Lower leg skin (tissue), 4 donors: ENCODE data around the gene RALGAPB. TPM values are rescaled to one million over a fixed set of nuclear protein-coding genes. Genes with fewer than 3 reads are reported as not detected.

Experiments used
- DNase-seq, 2 donors: peaks; one replicate each; pipeline ENCODE4 v3.0.0-alpha.2; 2019; ENCODE audit warnings: low spot score in 2 of 2
- H3K4me3 ChIP-seq: fragments of 200-600 bp; sonication (generic); 2 replicates; pipeline ENCODE4 v1.5.1; 2017; ENCODE audit warnings: mild to moderate bottlenecking, low read depth; ENCODE audit not compliant: poor library complexity, severe bottlenecking
- POLR2A ChIP-seq, 2 donors: fragments of 450-650 bp; IDR thresholded peaks; one replicate each; pipeline ENCODE4 v1.6.1; 2016 to 2017; ENCODE audit warnings: antibody characterized with exemption in 2 of 2, mild to moderate bottlenecking in 1 of 2, moderate library complexity in 1 of 2
- WGBS, 2 donors: methylation state at CpG; one replicate each; pipeline ENCODE4 v1.1.5; 2018; 5-methylcytosine and 5-hydroxymethylcytosine counted together
- intact Hi-C: fragments of 100-400 bp; cut with DNase I; formaldehyde crosslinking; loops from one replicate; pipeline ENCODE4 v1.15.0; 2023; ENCODE audit warnings: low total_unique reads
- total RNA-seq, 4 donors: library from RNA; depleted of rRNA; stranded (reverse); fragments of >200 nt; gene quantifications; one replicate each; pipeline ENCODE4 v1.1.0, GENCODE V29; 2016
- TF ChIP-seq, protein P1 (sequence below), 3 donors: fragments of 450-650 bp; IDR thresholded peaks; one replicate each; pipeline ENCODE4 v1.5.1; 2016; ENCODE audit warnings: antibody characterized with exemption in 3 of 3, mild to moderate bottlenecking in 3 of 3, moderate library complexity in 2 of 3

The RALGAPB gene
- total RNA-seq, 4 donors from 2014 or later, result 35.3 to 51.0 (median 41.5) TPM

DNA sequence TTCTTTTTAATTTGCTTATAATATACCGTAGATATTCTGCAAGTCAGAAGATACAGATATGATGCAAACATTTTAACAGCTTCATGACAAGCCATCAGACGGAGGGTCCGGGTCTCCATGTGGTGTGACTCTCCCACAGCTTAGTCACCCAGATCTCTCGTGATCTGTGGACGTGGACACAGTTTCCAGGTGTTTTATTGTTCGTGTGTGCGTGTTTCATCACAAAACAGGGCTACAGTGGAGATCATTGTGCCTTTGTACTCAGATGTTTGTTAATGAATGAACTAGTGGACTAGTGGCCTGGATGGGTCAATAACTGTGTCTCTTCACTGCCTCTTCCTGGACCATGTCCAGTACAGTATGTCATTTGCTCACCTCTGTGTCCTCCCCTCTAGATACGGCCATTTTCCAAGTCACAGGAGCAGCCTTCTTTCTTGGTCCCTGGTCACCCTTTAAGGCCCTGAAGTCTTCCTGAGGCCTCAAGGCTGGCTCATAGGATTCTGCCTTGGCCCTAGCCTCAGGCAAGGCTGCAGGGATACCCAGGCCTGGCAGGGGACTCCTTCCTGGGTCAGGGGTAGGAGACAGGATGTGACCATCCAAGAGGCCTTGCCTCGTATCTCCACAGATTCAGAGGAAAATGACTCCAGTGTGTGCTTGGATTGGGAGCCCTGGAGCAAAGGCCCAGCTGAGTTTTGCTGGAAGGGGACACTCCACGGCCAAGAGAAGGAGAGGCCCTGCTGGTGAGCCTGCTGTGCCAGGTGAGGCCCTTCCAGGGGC is 112.9 kb downstream of the RALGAPB start:
- intact Hi-C loops, result no loop called here
- 80 to 81% methylated on average over 10 of the region's 10 CpGs for WGBS, 2 donors

DNA sequence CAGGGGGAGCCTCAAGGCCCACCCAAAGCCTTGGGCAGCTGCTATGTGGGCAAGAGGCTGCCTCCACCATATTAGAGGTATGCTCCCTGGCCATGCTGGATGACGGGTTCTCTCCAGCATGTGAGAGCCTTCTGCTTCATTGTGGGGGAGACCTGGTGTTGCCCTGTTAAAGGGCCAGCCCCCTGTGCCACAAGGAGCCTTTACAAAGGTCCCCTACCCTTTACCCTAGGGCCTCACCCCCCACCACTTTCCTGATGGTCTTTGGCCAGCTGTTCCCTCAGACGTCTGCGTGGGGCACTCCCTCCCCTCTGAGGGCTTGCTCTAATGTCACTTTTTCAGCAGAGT is 113.5 kb downstream of the RALGAPB start:
- intact Hi-C loops, result no loop called here

More for the DNA sequence above, 112.9 kb downstream of the RALGAPB start:
- DNase-seq, result no peak
- no peak overlapping the region for H3K4me3 ChIP-seq
- TF ChIP-seq, protein P1, sequence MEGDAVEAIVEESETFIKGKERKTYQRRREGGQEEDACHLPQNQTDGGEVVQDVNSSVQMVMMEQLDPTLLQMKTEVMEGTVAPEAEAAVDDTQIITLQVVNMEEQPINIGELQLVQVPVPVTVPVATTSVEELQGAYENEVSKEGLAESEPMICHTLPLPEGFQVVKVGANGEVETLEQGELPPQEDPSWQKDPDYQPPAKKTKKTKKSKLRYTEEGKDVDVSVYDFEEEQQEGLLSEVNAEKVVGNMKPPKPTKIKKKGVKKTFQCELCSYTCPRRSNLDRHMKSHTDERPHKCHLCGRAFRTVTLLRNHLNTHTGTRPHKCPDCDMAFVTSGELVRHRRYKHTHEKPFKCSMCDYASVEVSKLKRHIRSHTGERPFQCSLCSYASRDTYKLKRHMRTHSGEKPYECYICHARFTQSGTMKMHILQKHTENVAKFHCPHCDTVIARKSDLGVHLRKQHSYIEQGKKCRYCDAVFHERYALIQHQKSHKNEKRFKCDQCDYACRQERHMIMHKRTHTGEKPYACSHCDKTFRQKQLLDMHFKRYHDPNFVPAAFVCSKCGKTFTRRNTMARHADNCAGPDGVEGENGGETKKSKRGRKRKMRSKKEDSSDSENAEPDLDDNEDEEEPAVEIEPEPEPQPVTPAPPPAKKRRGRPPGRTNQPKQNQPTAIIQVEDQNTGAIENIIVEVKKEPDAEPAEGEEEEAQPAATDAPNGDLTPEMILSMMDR (IDR thresholded peaks at IDR 0.05), result no peak
- no peak for TF ChIP-seq POLR2A (IDR thresholded peaks at IDR 0.05)

DNA sequence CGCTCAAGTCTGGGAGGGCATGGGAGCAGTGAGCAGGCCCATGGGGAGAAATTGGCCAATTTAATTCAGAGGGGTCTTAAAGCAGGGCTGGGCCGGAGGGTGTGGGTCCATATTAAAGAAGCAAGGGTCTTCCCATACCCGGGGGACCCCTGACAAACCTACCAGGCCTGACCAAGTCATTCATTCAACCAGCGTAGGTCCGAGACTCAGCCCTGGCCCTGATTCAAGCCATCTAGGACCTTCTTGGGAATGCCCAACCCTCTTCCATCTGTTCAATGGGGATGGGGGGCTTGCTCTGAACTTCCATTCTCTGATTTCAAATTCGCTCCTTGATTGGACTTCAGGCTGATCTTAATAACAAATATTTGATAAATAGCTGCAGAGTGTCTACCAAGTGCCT is 115.7 kb downstream of the RALGAPB start:
- no peak for DNase-seq
- WGBS, 2 donors, result 88 to 93% methylated on average over 6 of the region's 6 CpGs
- H3K4me3 ChIP-seq, result no peak overlapping the region
- intact Hi-C loops, result no loop called here
- TF ChIP-seq POLR2A (IDR thresholded peaks at IDR 0.05), result no peak
- TF ChIP-seq, protein P1 (IDR thresholded peaks at IDR 0.05), result no peak

More for the DNA sequence above, 113.5 kb downstream of the RALGAPB start:
- TF ChIP-seq, protein P1 (IDR thresholded peaks at IDR 0.05), result no peak
- TF ChIP-seq POLR2A (IDR thresholded peaks at IDR 0.05), result no peak
- no peak overlapping the region for H3K4me3 ChIP-seq
- no peak for DNase-seq
- WGBS, 2 donors, result 71 to 75% methylated on average over 2 to 3 of the region's 3 CpGs

DNA sequence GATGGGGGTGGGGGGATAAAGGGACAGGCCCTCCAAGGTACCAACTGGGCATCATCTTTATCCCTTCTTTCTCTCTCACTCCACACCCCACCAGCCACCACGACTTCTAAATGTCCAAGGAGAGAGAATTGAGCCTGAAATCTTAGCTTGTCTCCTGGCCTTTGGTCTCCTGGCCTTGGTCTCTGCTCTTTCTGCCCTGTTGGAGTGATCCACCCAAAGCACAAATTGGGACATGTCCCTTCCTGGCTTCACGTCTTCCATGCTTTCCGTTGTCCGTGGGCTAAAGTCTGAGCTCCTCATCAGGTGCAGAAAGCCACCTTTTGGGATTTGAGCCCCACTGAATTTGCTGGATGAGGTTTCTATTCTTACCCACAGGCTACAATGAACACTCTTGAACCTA is 116.7 kb downstream of the RALGAPB start:
- H3K4me3 ChIP-seq, result no peak overlapping the region
- DNase-seq, result no peak
- intact Hi-C loops, result no loop called here
- WGBS, 2 donors, result 74 to 84% methylated on average over 4 of the region's 4 CpGs
- TF ChIP-seq, protein P1 (IDR thresholded peaks at IDR 0.05), result no peak
- no peak for TF ChIP-seq POLR2A (IDR thresholded peaks at IDR 0.05)

DNA sequence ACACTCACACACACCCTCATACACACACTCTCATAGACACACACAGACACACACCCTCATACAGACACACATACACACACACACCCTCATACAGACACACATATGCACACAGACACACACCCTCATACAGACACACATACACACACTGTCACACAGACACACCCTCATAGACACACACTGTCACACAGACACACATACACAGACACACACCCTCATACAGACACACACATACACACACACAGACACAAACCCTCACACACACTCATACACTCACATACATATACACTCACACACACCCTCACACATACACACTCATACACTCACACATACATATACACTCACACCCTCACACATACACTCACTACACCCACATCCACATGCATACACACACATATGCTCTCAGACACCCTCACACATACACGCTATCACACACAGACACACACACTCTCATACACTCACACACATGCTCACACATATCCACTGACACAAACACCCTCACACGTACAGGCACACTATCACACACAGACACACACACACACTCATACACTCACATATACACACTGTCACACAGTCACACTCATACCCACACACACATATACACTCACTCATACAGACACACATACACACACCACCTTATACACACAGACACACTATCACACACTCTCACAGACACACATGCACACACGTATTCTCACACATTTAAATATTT is 117.5 kb downstream of the RALGAPB start:
- WGBS, 2 donors, result 75 to 78% methylated on average over 3 of the region's 3 CpGs
- DNase-seq, result no peak
- TF ChIP-seq POLR2A (IDR thresholded peaks at IDR 0.05), result no peak
- TF ChIP-seq, protein P1 (IDR thresholded peaks at IDR 0.05), result peak in 1 of 3 donors; percentile 50
- intact Hi-C loops, result no loop called here
- no peak overlapping the region for H3K4me3 ChIP-seq
